Stimulated activated CD4-positive, alpha-beta T cell treated with anti-CD3 and anti-CD28 coated beads, Interleukin-4, amount 100 ng/mL, for 24 hours (primary cell): Measurements from ENCODE around the gene CNTN4.
"Not testable (repeated sequence)": the region's sequence is repeated elsewhere in the genome, so short reads cannot be mapped to it uniquely, and the experiment has no call there.

ENCODE experiments used
- DNase-seq: peaks from one replicate; pipeline ENCODE4 v3.0.0-alpha.2; 2020

The CNTN4 gene

DNA sequence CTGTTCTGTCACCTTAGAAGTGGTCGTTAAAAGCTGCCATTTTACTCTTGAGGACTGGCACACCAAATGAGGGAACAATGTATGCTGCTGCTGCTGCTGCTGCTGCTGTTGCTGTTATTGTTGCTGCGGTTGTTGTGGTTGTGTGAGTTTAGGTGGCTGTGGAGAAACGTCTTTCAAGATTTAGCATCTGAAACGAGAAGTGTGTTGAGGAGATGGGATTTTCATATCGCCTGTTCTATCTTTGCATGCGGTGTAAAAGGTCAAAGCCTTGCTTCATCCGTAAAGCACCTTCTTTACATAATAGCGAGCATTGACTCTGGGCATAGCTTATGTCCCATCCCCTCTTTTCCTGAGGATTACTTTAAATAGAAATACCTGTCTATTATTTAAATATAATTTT is 428.7 kb downstream of the CNTN4 start:
- not testable (repeated sequence) for DNase-seq

DNA sequence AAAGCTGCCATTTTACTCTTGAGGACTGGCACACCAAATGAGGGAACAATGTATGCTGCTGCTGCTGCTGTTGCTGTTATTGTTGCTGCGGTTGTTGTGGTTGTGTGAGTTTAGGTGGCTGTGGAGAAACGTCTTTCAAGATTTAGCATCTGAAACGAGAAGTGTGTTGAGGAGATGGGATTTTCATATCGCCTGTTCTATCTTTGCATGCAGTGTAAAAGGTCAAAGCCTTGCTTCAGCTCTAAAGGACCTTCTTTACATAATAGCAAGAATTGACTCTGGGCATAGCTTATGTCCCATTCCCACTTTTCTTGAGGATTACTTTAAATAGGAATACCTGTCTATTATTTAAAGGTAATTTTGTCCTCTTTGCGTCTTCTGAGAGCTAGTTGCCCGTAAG is 436.1 kb downstream of the CNTN4 start:
- not testable (repeated sequence) for DNase-seq

DNA sequence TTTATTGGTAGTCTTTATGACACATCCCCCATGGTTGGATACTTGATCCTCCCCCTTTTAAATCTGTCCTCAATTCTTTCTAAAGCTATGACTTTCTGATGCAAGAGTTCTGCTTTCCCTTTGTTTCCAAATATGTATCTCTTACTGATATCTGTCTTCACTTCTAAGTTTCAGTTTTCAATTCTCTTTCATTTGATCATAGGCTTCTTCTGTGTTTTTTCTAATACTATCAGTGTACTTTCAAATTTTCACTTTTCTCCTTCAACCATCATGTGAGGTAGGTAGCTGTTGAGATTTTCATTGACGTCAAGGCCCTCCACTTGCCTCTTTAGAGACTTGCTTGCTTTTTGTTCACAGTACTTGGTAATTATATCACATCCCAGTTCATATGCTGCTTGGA is 436.5 kb downstream of the CNTN4 start:
- no peak for DNase-seq

DNA sequence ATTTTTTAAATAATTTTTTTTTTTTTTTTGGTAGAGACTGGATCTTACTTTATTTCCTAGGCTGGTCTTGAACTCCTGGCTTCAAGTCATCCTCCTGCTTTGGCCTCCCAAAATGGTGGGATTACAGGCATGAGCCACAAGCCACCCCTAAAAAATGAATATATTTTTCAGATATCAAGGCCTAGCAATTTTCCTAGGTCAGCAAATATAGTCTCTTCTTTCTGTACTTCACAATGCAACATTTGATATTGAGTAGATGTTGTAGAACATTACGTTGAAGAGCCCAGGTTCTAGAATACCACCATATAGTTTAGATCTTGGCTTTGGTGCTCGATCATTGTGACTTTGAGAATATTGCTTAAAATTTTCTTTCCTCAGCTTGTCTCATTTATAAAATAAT is 437.9 kb downstream of the CNTN4 start:
- DNase-seq, result no peak

DNA sequence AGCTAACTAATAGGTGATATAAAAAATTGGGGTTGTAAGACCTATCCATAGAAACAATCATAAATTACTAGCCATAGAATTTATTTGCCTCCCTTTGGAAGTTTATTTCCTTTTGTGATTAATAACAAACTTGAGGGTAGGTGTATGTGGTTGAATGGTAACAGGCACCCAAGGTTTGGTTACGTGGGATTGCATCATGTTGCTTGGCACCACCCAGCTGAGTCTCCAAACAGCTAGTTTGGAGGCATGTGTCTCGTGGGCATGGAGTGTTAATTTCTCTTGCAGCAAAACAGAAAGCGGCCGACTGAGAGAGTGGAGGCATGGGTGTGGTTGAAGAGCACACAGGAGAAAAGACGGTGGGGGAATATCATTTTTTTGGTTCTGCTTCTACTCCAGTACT is 441.4 kb downstream of the CNTN4 start:
- no peak for DNase-seq

DNA sequence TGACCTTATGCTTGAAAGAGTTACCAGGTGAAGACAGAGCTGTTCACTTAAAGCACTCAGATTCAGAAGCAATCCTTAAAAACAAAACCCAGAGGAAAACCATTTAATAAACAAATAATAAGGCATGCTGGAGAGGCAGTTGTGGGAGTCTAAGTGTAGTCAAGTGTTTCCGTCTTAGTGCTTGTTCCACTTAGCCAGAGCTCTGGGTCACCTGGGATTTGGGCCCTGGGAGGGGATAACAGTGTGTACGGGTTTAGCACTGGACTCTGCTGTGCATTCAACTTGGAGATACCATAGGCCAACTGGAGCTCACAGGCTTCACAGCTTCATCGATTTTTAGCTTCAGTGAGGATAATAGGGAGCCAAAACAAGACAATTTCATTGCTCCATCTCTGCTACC is 444.6 kb downstream of the CNTN4 start:
- no peak for DNase-seq

DNA sequence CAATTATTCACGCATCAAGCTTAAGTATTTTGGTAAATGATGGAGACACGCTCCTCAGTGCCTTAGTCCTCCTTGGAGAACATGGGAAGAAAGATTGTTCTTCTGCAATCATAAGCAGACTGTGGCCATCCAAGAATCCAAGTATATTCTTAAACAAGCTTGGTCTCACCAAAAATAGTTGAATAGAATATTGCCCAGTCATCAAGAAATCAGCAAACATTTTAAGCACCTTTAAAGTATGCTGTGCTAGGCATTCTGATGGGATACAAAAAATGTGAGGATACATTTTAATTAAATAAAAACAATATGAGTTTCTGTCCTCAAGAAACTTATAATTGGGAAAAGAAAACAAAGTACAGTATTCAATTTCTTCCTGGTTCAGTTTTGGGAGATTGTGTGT is 445.5 kb downstream of the CNTN4 start:
- DNase-seq, result no peak

DNA sequence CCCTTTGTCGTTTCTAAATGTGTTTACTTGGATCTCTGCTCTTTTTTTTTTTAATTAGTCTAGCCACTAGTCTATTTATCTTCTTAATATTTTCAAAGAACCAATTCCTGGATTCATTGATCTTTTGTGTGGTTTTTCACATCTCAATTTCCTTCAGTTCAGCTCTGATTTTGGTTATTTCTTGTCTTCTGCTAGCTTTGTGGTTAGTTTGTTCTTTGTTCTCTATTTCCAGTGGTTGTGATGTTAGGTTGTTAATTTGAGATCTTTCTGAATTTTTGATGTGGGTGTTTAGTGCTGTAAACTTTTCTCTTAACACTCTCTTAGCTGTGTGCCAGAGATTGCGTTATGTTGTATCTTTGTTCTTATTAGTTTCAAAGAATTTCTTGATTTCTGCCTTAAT is 446.1 kb downstream of the CNTN4 start:
- no peak for DNase-seq

DNA sequence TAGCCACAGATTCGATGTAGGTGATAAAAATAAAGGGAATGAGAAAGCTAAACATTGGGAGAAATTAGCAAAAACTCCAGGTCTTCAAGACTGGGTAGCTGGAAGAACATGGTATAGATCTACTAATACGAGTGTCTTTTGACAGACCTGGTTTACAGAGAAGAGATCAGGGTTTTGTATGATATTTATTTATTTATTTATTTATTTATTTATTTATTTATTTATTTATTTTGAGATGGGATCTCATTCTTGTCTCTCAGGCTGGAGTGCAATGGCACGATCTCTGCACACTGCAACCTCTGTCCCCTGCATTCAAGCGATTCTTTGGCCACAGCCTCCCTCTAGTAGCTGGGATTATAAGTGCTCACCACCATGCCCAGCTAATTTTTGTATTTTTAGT is 448.4 kb downstream of the CNTN4 start:
- no peak for DNase-seq

DNA sequence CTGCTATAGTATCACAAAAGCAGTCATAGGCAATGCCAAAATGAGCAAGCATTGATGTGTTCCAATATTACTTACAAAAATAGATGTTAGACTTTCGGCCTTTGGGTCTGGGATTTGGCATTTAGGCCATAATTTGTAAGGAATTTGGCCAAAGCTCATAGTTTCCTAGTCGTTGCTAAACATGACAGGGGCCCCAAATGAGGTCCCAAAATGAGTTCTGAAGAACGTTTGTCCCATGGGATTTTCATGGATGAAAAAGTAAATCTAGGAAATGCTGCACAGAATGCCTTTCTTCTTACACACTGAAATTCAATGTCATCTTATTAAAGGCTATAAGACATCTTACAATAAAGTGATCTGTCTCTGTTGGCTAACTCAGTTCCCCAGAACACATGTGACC is 456.0 kb downstream of the CNTN4 start:
- DNase-seq, result no peak

DNA sequence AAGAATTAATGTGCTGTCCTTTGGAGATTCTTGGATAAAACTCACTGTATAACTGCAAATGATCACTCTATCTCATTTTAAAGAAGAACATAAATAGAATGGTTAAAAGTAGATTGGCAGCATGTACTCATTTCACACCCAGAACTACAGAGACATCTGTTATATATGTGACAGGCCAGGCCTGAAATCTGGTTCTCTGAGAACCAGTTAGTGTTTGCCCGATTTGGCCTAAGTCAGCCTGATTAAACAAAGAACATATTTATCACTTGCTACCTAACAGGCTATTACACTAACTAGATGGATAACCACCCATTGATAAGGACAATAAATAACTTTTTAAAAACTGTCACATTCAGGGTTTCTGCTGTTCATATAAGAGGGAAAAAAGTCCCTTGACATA is 460.1 kb downstream of the CNTN4 start:
- no peak for DNase-seq

DNA sequence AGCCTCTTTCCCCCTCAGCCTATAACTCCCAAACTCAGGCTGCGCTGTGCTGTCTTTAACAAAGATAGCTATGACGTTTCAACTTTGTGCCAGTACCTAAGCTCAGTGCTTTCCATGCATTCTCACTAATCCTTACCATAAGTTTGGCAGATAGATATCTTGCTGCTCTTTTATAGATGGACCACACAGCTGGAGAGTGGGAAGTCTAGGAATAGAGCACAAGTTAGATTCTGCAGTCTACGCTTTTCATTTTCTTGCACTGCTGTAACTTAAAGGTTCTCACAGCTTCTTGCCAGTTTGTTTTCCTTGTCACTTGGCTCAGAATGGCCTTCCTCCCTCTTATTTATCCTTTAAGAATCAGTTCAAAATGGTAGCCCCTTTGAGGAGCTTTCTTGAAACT is 468.8 kb downstream of the CNTN4 start:
- DNase-seq, result no peak

DNA sequence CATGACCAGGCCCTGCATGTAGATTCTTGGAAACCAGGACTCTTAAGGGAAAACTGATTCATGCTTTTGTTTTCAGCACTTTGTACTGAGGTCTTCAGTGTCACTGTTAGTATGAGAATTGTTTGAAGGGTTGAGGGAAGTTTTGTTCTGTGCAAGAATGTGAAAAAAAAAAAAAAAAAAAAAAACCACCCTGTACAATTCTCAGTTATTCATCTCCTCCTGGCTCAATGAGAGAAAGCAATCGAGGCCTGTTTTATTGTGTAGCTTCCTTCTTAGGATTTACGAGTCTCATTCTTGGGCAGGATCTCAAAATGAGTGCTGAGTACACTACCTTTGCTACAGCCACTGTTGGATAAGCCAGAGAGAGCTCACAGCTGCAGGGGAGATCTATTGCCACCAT is 469.5 kb downstream of the CNTN4 start:
- no peak for DNase-seq

DNA sequence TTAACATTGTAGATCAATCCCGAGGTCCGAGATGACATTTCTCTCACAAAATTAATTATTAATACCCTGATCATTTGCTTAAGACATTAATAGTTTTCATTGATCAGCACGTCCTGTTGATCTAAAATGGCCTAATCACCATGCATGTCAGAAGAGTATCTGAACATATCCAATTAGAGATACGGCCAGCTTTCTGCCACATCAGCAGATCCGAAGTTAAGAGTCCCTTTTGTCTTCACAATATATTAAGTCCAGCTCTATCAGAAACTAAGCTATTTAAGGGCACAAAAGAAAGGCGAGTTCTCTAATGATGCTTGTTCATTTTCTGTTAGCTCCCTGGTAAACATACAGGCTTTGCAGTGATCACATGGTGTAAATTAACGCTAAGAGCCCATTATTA is 470.3 kb downstream of the CNTN4 start:
- DNase-seq, result no peak

DNA sequence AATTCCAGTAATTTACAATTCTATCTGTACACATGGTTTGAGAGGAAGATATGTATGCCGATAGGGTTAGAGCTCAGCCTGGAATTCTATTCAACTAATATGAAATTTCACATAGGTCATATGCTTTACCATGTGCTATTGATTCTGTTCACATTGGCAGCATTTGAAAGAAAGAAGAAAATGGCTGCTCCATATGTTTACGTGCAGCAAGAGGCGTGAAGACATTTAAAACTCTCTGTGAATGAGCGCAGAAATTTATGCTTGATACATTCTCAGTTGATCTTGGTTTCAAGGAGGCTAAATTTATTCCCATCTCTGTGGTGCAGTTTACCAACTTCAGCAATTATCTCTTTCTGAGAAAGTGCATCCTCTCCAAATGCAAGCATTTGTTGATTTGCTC is 478.9 kb downstream of the CNTN4 start:
- no peak for DNase-seq

DNA sequence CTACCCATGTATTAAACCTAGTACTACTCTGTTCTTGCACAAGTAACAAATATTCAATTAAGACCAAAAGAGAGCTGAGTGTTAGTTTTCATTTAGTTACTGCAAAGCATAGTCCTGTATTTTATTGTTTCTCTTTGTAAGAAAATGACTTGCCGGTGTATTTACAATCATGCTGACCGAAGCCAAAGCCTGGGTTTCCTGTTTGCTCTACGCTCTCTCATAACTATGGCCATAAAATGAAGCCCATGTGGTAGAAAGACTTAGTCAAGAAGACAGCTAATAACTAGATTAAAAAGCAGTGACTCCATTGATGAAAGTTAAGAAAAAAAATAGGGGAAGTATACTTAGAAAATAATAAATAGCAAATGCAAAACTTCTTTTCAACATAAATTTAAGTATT is 479.9 kb downstream of the CNTN4 start:
- DNase-seq, result no peak

DNA sequence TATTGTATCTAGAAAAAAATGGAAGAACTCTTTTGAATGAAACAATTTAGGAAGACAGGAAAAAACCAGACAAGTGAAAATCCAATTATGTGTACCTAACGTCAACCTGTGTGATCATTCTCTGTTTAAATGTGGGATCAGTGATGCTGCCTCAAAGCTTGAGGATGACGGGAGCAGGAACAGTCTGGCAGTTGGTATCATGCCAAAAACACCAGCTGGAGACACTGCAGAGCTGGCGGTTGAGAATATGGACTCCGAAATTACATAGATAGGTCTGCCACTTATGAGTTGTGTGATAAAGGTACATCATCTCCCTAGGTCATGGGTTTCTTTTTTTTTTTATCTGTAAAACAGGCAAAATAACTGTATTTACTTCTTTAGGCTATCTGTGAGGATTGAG is 480.5 kb downstream of the CNTN4 start:
- DNase-seq, result no peak

DNA sequence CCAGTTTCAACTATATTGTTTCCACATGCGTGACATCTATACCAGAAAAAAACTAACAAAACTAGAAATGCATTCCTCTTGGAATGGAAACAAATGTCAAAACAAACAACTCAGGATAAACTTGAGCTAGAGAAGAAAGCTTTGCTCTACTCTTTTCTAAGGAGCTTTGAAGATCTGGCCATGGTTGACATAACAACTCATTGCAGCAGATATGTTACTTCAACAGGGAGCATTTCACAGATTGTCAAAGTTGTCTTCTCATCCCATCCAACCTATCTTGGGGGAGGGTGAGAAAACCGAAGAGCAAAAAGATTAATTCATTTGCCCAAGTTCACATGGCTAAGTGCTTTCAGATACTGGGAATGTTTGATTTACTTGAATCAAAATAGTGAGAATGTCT is 484.4 kb downstream of the CNTN4 start:
- DNase-seq, result no peak

DNA sequence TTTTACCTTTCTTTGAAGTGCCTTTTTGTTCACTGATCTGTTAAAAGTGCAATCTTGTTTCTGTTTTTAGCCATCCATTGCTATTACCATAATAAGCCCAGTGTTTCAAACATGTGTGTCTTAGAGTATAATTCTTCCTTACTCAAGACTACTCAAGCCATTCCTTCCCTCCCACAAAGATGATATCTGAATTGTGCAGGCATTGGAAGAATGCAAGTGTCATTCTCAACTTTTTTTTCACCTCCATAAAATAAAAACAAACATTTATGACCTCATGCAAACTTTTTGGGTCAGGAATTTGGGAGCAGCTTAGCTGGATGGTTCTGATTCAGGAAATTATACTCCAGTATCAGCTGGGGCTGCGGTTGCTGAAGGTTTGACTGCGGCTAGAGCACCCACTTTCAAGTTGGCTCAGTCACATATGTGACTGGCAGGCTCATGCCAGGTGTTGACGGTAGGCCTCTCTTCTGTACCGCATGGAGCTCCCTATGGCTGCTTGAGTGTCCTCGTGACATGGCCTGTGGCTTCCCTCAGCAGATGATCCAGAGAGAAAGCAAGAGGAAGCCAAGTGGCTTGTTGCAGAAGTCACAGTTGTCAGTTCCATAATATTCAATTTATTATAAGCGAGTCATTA is 490.8 kb downstream of the CNTN4 start:
- DNase-seq, result no peak

DNA sequence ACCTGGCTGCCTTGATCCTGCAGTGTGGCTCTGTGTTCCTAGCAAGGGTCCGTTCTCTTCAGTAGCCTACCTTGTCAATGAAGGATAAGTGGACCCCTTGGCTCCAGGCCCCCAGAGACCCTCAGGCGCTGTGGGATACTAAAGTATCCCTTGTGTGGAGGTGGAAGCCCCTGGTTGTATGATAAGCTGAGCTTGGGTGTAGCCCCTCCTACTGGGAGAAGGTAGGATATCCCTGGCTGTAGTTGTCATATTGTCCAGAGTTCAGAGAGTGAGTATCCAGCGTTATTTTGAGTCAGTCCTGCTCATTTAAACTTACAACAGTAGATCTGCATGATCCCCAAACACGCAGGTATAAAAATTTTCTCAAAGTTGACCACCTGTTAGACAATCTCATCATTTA is 496.8 kb downstream of the CNTN4 start:
- DNase-seq, result no peak

DNA sequence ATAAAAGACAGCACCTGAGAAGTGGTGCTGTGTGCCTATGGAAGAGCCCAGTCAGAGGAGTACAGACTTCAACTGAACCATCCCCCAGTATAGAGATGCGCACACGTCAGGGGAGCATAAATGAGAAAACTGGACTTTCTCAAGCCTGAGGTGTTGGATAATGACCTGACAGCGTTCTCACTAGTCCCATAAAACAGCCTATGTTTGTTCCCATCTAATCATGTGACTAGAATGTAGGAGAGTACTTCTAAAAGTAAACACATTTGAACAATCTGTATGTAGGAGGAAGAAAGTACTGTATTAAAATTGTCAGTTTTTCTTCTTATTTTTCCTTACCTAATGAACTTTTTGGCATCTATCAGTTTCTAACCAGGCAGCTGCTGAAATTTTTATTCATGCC is 498.9 kb downstream of the CNTN4 start:
- no peak for DNase-seq

DNA sequence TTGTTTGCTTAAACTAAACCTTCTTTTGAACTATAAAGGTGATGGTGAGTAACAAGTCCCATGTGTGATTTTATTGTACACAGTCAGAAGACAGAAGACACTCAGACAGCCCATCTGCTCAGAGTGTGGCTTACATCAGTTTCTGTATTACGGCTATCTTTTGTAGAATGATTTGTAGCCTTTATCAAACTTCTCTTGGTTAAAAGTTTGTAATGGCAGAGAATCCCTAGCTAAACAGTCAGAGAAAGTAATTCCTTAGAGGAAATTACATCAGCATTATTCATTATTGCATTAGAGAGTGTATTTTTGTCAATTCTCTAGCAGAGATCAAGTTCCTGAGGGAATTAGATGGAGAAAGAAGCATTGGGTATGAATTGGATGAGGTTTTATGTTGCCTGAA is 500.8 kb downstream of the CNTN4 start:
- no peak for DNase-seq

DNA sequence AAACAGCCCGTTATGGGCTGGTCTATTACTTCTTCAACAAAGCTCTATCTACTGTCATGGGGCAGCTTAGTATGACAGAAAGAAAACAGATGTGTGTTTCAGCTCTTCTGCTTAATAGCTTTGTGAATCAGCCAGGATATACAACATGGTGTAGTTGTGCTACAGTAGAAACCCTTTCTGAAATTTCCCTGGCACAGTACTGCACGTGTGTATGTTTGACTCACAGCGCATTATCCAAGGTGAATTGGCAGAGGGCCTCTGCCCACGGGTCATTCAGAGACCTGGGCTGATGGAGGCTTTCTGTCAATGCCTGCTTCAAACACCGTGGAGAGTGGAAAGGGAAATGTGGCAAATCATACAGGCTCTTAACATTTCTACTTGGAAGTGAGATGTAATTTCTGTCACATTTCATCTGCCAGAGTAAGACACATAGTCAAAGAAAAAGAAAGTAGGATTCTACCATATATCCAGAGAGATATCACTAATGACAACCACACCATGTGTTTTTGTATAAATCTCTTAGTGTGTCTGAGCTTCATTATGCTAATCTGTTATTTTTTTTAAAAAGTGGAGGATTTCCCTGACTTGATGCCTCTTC is 505.1 kb downstream of the CNTN4 start:
- no peak for DNase-seq

DNA sequence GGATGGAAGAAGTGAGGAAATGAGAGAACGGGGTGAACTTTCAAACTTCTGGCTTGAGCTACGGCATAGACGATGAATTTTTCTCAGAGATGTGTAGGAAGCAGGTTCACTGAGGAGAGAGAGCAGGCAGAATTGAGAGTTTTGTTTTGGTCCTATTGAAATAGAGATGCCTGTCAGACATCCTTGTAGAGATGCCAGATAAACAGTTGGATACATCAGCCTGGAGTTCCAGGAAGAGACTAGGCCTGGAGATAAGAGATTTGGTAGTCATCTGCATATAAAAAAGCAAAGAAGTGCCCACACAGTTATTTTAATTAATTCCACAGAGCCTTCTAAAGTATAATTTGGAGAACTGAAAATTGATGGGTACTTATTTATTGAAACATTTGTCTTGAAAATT is 515.9 kb downstream of the CNTN4 start:
- no peak for DNase-seq

DNA sequence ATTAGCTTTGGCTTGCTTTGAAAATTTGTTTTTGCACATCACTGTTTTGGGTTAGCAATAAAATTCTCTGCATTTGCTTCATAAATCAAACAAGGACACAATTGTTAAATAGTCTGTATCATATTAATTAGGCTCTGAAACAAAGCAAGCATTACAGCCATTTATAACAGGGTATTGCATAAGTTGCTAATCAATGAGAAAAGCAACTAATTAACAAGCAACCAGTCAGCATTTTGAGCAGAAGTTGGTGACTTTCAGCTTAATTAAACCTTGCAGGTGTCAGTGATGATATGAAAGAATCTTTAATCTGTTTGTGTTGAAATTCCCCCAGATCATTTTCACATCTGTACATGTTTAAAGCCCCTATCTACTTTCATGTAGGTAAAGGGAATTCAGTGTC is 516.4 kb downstream of the CNTN4 start:
- no peak for DNase-seq

DNA sequence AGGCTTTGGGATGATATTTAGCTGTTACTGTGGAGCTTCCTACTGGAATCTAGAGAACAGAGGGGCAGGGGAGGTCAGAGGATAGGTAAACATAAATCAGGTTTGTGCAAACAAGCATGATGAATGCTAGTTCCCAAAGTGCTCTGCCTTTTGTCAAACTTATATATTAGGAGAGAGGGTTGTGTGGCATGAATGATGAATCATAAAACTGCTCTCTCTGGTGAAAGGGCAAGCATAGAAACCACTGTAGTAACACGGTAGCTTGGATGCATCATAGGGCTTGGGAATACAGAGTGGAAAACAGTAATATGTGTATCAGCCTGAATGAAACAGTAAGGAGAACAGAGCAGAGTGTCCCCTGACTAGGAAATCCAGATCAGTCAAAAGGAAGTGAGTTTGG is 524.8 kb downstream of the CNTN4 start:
- no peak for DNase-seq
